ENCODE measurements around the gene ZNF275. TPM values are rescaled to one million over a fixed set of nuclear protein-coding genes. Genes with fewer than 3 reads are reported as not detected.

Gene ZNF275
- total and polyA plus RNA-seq, 2 donors (not counting 3 experiments of a cell fraction or from before 2014, with no cell fraction given) = 10.3 to 11.0 TPM

DNA sequence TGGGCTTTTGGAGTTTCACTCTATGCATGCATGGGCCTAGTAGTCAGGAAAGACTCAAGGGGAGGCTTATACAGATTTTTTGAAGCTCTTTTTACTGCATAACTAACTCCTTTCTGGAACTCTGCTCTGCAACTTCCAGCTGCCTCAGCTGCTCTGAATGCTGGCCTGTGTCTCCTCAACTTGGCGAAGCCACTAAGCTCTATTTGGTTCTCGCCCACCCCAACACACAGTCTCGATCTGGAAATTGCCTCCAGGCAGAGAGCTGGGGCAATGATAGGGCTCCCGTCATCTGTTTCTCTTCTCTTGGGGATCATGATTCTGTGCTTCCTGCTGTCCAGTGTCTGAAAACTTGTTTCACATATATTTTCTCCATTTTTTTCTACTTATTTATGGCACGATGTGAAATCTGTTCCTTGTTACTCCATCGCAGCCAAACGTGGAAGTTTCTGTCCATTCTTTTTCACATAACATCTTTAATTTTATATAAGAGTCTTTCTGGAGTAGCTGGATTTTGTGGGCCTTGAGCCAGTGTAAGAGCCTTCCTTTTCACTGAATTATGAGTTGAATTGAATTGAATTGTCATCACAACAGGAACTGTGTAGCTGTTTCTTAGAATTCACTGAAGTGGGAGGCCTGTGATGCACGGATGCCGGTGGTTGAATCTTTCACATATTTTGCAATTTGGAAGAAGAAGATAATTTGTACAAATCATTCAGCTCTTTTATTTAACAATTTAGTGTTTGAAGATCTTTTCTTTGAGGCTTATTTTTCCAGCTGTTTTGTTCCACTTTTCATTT is 9.0 kb downstream of the ZNF275 start:
- CTCF ChIA-PET = no interaction called here

More for the DNA sequence above, 9.0 kb downstream of the ZNF275 start:
- peaks cover 0 to 7% of the 10 kb centered on the region in 2 experiments for H3K36me3 ChIP-seq (ENCODE audit: control insufficient read depth in 2 of 2, extremely low read depth in 1 of 2, insufficient read depth in 2 of 2, low read length in 2 of 2)
- intact Hi-C loops (cut with micrococcal nuclease) = no loop called here
- H3K27me3 ChIP-seq (ENCODE audit: control insufficient read depth in 2 of 2, insufficient read depth in 2 of 2, low read length in 2 of 2) = no peaks in the 10 kb centered on the region
- H3K4me2 ChIP-seq (ENCODE audit: insufficient read depth, low read length) = no peak overlapping the region
- TF ChIP-seq GATA2 (IDR thresholded peaks at IDR 0.05; ENCODE audit: insufficient read depth, insufficient read length, low read depth, low read length) (no peak), POLR2A (IDR thresholded peaks at IDR 0.05; ENCODE audit: low read depth, low read length) (no peak), EZH2 (IDR thresholded peaks at IDR 0.05; ENCODE audit: borderline replicate concordance, low read depth, low read length, severe bottlenecking) (no peak), POLR2AphosphoS5 (IDR thresholded peaks at IDR 0.05; ENCODE audit: insufficient read depth, low read depth, low read length) (no peak), MYC (IDR thresholded peaks at IDR 0.05; ENCODE audit: low read depth, low read length) (no peak), JUN (IDR thresholded peaks at IDR 0.05; ENCODE audit: borderline replicate concordance, insufficient read depth, insufficient read length, low read depth) (no peak), FOS (IDR thresholded peaks at IDR 0.05; ENCODE audit: borderline replicate concordance, insufficient read depth, low read length) (no peak)
- TF ChIP-seq, protein P1, sequence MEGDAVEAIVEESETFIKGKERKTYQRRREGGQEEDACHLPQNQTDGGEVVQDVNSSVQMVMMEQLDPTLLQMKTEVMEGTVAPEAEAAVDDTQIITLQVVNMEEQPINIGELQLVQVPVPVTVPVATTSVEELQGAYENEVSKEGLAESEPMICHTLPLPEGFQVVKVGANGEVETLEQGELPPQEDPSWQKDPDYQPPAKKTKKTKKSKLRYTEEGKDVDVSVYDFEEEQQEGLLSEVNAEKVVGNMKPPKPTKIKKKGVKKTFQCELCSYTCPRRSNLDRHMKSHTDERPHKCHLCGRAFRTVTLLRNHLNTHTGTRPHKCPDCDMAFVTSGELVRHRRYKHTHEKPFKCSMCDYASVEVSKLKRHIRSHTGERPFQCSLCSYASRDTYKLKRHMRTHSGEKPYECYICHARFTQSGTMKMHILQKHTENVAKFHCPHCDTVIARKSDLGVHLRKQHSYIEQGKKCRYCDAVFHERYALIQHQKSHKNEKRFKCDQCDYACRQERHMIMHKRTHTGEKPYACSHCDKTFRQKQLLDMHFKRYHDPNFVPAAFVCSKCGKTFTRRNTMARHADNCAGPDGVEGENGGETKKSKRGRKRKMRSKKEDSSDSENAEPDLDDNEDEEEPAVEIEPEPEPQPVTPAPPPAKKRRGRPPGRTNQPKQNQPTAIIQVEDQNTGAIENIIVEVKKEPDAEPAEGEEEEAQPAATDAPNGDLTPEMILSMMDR (IDR thresholded peaks at IDR 0.05; ENCODE audit: extremely low read depth in 1 of 2, insufficient read depth in 1 of 2, low read depth in 1 of 2, low read length in 2 of 2) = no peak
- TF ChIP-seq, protein P2, sequence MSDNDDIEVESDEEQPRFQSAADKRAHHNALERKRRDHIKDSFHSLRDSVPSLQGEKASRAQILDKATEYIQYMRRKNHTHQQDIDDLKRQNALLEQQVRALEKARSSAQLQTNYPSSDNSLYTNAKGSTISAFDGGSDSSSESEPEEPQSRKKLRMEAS (IDR thresholded peaks at IDR 0.05; ENCODE audit: insufficient read depth, insufficient read length) = no peak
- no peaks in the 10 kb centered on the region for H3K9me3 ChIP-seq (replicated peaks; ENCODE audit: control insufficient read depth, insufficient read depth, low read length)
- dilution Hi-C loops (cut with MboI; ENCODE audit: extremely low pct_ligation_motif_present, low sequenced_read_pairs) = no loop called here
- no peak overlapping the region for H3K9ac ChIP-seq (replicated peaks; ENCODE audit: extremely low read depth, insufficient read depth, low read length)
- no peaks in the 10 kb centered on the region for H4K20me1 ChIP-seq (replicated peaks; ENCODE audit: control insufficient read depth, extremely low read depth, insufficient read depth, low read length)
- no peak for FAIRE-seq
- no peaks in the 10 kb centered on the region for H3K4me1 ChIP-seq (ENCODE audit: control insufficient read depth, extremely low read depth, insufficient read depth, low read length)
- no TSS peak for BruUV-seq (replicated peaks)
- no peak overlapping the region for H3K27ac ChIP-seq (ENCODE audit: insufficient read depth, low read depth, low read length)
- no peak overlapping the region for H3K4me3 ChIP-seq (replicated peaks in 1 of 3; ENCODE audit: insufficient read depth in 1 of 3, low read depth in 1 of 3, low read length in 3 of 3)
- POLR2A ChIA-PET = no interaction called here
- no peaks in the 10 kb centered on the region for H3K79me2 ChIP-seq (ENCODE audit: control insufficient read depth, insufficient read depth, low read length)
- no peak overlapping the region for H2AFZ ChIP-seq (ENCODE audit: low read depth, low read length)
- no peaks in the 10 kb centered on the region for H3K9me1 ChIP-seq (replicated peaks; ENCODE audit: control insufficient read depth, extremely low read depth, insufficient read depth, low read length)
- no peak for DNase-seq (ENCODE audit: low read depth, low spot score)
